Neural progenitor cell (in vitro differentiated cells): Measurements from ENCODE around the gene KRTAP9-6. TPM values are rescaled to one million over a fixed set of nuclear protein-coding genes. Genes with fewer than 3 reads are reported as not detected.
"Not testable (repeated sequence)": the region's sequence is repeated elsewhere in the genome, so short reads cannot be mapped to it uniquely, and the experiment has no call there.

Experiments
- DNase-seq: peaks from one replicate; pipeline ENCODE4 v3.0.0-alpha.2; 2016; ENCODE audit warnings: low spot score
- H2AFZ ChIP-seq: fragments of 200-600 bp; sonication (generic); replicated peaks from 2 replicates; pipeline ENCODE4 v1.6.1; 2016; ENCODE audit warnings: antibody characterized with exemption
- H3F3A ChIP-seq: fragments of 200-600 bp; sonication (generic); 2 replicates; pipeline ENCODE4 v1.6.1; 2016; ENCODE audit warnings: antibody characterized with exemption, low read depth
- H3K27ac ChIP-seq: fragments of 200-600 bp; sonication (generic); 2 replicates; pipeline ENCODE4 v1.5.1; 2016; ENCODE audit warnings: mild to moderate bottlenecking
- H3K27me3 ChIP-seq: fragments of 200-600 bp; sonication (generic); 2 replicates; pipeline ENCODE4 v1.6.1; 2016; ENCODE audit warnings: mild to moderate bottlenecking, moderate library complexity
- H3K36me3 ChIP-seq: fragments of 200-600 bp; sonication (generic); 2 replicates; pipeline ENCODE4 v1.5.1; 2016
- H3K4me1 ChIP-seq: fragments of 200-600 bp; sonication (generic); 2 replicates; pipeline ENCODE4 v1.6.1; 2016; ENCODE audit warnings: mixed run types
- H3K4me2 ChIP-seq: fragments of 200-600 bp; sonication (generic); 2 replicates; pipeline ENCODE4 v1.6.1; 2016
- H3K4me3 ChIP-seq: fragments of 200-600 bp; sonication (generic); 2 replicates; pipeline ENCODE4 v1.5.1; 2016
- H3K79me2 ChIP-seq: fragments of 200-600 bp; sonication (generic); 2 replicates; pipeline ENCODE4 v1.6.1; 2016; ENCODE audit warnings: low read depth
- H3K9ac ChIP-seq: fragments of 200-600 bp; sonication (generic); 2 replicates; pipeline ENCODE4 v1.6.1; 2016
- H3K9me3 ChIP-seq: fragments of 200-600 bp; sonication (generic); 2 replicates; pipeline ENCODE4 v1.5.1; 2016; ENCODE audit warnings: low read depth
- H4K20me1 ChIP-seq: fragments of 200-600 bp; sonication (generic); 2 replicates; pipeline ENCODE4 v1.6.1; 2016; ENCODE audit warnings: low read depth
- H3K27ac Mint-ChIP-seq: 3 replicates; pipeline ENCODE4 v1.8.0; 2021; ENCODE audit warnings: mixed read lengths
- H3K27me3 Mint-ChIP-seq: 2 replicates; pipeline ENCODE4 v1.8.0; 2022; ENCODE audit warnings: low read depth, mild to moderate bottlenecking, inconsistent platforms, moderate library complexity, mixed read lengths; ENCODE audit not compliant: insufficient read depth
- H3K36me3 Mint-ChIP-seq: 3 replicates; pipeline ENCODE4 v1.8.0; 2021; ENCODE audit warnings: mixed read lengths
- H3K4me1 Mint-ChIP-seq: 3 replicates; pipeline ENCODE4 v1.8.0; 2021; ENCODE audit warnings: mixed read lengths
- H3K4me3 Mint-ChIP-seq: 3 replicates; pipeline ENCODE4 v1.8.0; 2021; ENCODE audit warnings: mild to moderate bottlenecking, moderate library complexity, mixed read lengths
- H3K9me3 Mint-ChIP-seq: 3 replicates; pipeline ENCODE4 v1.8.0; 2020; ENCODE audit warnings: mixed read lengths
- EZH2 ChIP-seq: fragments of 200-600 bp; sonication (generic); IDR thresholded peaks from 2 replicates; pipeline ENCODE4 v1.6.1; 2017; ENCODE audit warnings: antibody characterized with exemption, mild to moderate bottlenecking, moderate library complexity
- EZH2phosphoT487 ChIP-seq: fragments of 200-600 bp; sonication (generic); IDR thresholded peaks from 2 replicates; pipeline ENCODE4 v1.6.1; 2017; ENCODE audit warnings: antibody characterized with exemption
- total RNA-seq: library from RNA; depleted of rRNA; stranded (reverse); fragments of >200 nt; gene quantifications from 2 replicates; pipeline ENCODE4 v1.2.3, GENCODE V29; 2015; ENCODE audit warnings: low replicate concordance
- TF ChIP-seq, protein P1 (sequence below): fragments of 200-600 bp; sonication (generic); IDR thresholded peaks from 2 replicates; pipeline ENCODE4 v1.5.1; 2017; ENCODE audit warnings: antibody characterized with exemption, mild to moderate bottlenecking

Gene KRTAP9-6
- total RNA-seq, 1 donor from 2014 or later: not detected

DNA sequence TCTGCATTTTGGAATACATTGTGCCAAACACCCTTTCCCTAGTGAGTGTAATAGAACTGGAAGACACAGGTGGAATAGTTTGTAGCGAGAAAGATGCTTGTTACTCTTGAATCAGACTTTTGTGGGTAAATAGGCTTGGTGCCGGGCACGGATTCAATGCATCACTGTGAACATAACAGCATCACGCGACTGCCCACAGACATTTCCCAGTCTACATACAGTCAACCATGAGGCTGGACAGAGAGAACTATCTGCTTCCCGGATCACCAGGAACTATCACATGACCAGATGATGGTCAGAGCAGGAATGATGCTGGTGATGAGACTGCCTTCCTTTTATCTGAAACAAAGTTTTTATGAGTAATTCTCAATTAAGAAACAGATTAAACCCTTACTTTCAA lies 39.1 kb upstream of the KRTAP9-6 start:
- TF ChIP-seq EZH2phosphoT487: no peak
- TF ChIP-seq, protein P1, sequence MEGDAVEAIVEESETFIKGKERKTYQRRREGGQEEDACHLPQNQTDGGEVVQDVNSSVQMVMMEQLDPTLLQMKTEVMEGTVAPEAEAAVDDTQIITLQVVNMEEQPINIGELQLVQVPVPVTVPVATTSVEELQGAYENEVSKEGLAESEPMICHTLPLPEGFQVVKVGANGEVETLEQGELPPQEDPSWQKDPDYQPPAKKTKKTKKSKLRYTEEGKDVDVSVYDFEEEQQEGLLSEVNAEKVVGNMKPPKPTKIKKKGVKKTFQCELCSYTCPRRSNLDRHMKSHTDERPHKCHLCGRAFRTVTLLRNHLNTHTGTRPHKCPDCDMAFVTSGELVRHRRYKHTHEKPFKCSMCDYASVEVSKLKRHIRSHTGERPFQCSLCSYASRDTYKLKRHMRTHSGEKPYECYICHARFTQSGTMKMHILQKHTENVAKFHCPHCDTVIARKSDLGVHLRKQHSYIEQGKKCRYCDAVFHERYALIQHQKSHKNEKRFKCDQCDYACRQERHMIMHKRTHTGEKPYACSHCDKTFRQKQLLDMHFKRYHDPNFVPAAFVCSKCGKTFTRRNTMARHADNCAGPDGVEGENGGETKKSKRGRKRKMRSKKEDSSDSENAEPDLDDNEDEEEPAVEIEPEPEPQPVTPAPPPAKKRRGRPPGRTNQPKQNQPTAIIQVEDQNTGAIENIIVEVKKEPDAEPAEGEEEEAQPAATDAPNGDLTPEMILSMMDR: no peak
- no peak for TF ChIP-seq EZH2
- H3K79me2 ChIP-seq: no peaks in the 10 kb centered on the region
- no peak overlapping the region for H3K4me2 ChIP-seq
- H3K27me3 ChIP-seq: no peaks in the 10 kb centered on the region
- H3K36me3 ChIP-seq: no peaks in the 10 kb centered on the region
- H3K27ac ChIP-seq: no peak overlapping the region
- H2AFZ ChIP-seq: no peak overlapping the region
- no peaks in the 10 kb centered on the region for H4K20me1 ChIP-seq
- H3F3A ChIP-seq: no peaks in the 10 kb centered on the region
- peaks cover 6% of the 10 kb centered on the region for H3K4me1 Mint-ChIP-seq
- no peaks in the 10 kb centered on the region for H3K36me3 Mint-ChIP-seq
- no peak for DNase-seq
- H3K4me1 ChIP-seq: no peaks in the 10 kb centered on the region
- H3K9me3 Mint-ChIP-seq: no peaks in the 10 kb centered on the region
- no peak overlapping the region for H3K4me3 Mint-ChIP-seq
- no peak overlapping the region for H3K9ac ChIP-seq
- H3K27ac Mint-ChIP-seq: no peak overlapping the region
- H3K9me3 ChIP-seq: no peaks in the 10 kb centered on the region
- no peak overlapping the region for H3K4me3 ChIP-seq
- no peaks in the 10 kb centered on the region for H3K27me3 Mint-ChIP-seq

DNA sequence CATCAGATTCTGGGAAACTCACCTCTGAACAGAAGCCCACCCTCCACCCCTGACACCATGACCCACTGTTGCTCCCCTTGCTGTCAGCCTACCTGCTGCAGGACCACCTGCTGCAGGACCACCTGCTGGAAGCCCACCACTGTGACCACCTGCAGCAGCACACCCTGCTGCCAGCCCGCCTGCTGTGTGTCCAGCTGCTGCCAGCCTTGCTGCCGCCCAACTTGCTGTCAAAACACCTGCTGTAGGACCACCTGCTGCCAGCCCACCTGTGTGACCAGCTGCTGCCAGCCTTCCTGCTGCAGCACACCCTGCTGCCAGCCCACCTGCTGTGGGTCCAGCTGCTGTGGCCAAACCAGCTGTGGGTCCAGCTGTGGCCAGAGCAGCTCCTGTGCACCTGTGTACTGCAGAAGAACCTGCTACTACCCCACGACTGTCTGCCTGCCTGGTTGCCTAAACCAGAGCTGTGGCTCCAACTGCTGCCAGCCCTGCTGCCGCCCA lies 38.5 kb upstream of the KRTAP9-6 start, which contains the start of gene KRTAP9-2:
Gene KRTAP9-2, plus strand, starts transcription at position 51 of the 498 bp plus-strand sequence. Its CDS starts 7 bp downstream, at position 58.
- H3K4me1 Mint-ChIP-seq, H3K4me3 Mint-ChIP-seq, H3K27me3 Mint-ChIP-seq, H3K4me2 ChIP-seq, H2AFZ ChIP-seq, H3K27ac Mint-ChIP-seq, DNase-seq, H3F3A ChIP-seq, H3K4me3 ChIP-seq, H3K79me2 ChIP-seq, H3K9me3 ChIP-seq, H3K9me3 Mint-ChIP-seq, H3K4me1 ChIP-seq, H3K27me3 ChIP-seq, H4K20me1 ChIP-seq, H3K36me3 ChIP-seq, H3K36me3 Mint-ChIP-seq, H3K9ac ChIP-seq, H3K27ac ChIP-seq: not testable (repeated sequence)

DNA sequence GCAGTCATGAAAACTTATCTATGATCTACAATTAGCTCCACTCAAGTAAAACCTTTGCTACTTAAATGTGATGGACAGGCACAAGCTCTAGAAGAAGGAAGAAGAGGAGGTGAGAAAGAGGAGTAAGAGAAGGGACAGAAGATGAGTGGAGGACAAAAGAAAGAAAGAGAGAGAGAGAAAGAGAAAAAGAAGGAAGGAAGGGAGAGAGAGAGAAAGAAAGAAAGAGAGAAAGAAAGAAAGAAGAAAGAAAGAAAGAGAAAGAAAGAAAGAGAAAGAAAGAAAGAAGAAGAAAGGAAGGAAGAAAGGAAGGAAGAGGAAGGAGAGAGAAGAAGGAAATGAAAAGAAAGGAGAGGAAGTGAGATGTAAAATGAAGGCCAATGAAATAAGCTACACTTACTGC lies 35.1 kb upstream of the KRTAP9-6 start:
- Histone ChIP-seq H3F3A (no peaks in the 10 kb centered on the region), H3K36me3 (no peaks in the 10 kb centered on the region), H4K20me1 (no peaks in the 10 kb centered on the region), H3K4me3 (no peak overlapping the region), H3K79me2 (no peaks in the 10 kb centered on the region), H3K27ac (no peak overlapping the region), H3K4me2 (no peak overlapping the region), H2AFZ (no peak overlapping the region), H3K9ac (no peak overlapping the region), H3K27me3 (no peaks in the 10 kb centered on the region), H3K4me1 (no peaks in the 10 kb centered on the region), H3K9me3 (no peaks in the 10 kb centered on the region)
- no peak for DNase-seq
- H3K27ac Mint-ChIP-seq: no peak overlapping the region
- H3K4me3 Mint-ChIP-seq: no peak overlapping the region
- no peak for TF ChIP-seq EZH2
- no peaks in the 10 kb centered on the region for H3K36me3 Mint-ChIP-seq
- H3K9me3 Mint-ChIP-seq: no peaks in the 10 kb centered on the region
- no peaks in the 10 kb centered on the region for H3K4me1 Mint-ChIP-seq
- peaks cover 5% of the 10 kb centered on the region for H3K27me3 Mint-ChIP-seq

DNA sequence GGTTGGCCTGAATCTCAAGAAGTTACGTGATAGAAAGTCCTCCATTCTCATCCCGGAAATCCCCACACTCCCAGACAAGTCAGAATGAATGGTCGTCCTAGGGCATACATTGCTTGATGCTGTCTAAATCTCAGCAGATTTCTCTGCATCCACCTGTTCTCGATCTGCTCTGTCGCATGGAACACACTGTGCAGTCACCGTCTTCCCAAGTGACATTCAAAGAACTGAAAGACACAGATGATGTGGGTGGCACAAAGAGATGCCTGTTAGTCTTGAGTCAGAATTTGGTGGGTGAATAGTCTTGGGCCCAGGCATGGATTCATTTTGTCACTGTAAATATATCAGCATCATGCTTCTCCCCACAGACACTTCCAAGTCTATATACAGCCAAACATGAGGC lies 33.4 kb upstream of the KRTAP9-6 start:
- H3K4me3 ChIP-seq: no peak overlapping the region
- Mint-ChIP-seq H3K9me3 (no peaks in the 10 kb centered on the region), H3K36me3 (no peaks in the 10 kb centered on the region), H3K4me3 (no peak overlapping the region), H3K4me1 (no peaks in the 10 kb centered on the region), H3K27ac (no peak overlapping the region), H3K27me3 (peaks cover 5% of the 10 kb centered on the region)
- no peak overlapping the region for H3K9ac ChIP-seq
- no peaks in the 10 kb centered on the region for H3K36me3 ChIP-seq
- no peaks in the 10 kb centered on the region for H3K79me2 ChIP-seq
- H2AFZ ChIP-seq: no peak overlapping the region
- H3K27ac ChIP-seq: no peak overlapping the region
- H3K4me1 ChIP-seq: no peaks in the 10 kb centered on the region
- H3F3A ChIP-seq: no peaks in the 10 kb centered on the region
- H3K4me2 ChIP-seq: no peak overlapping the region
- H3K9me3 ChIP-seq: no peaks in the 10 kb centered on the region
- DNase-seq: no peak
- no peaks in the 10 kb centered on the region for H4K20me1 ChIP-seq
- no peaks in the 10 kb centered on the region for H3K27me3 ChIP-seq
- TF ChIP-seq, protein P1: no peak
- TF ChIP-seq EZH2phosphoT487 (no peak), EZH2 (no peak)

DNA sequence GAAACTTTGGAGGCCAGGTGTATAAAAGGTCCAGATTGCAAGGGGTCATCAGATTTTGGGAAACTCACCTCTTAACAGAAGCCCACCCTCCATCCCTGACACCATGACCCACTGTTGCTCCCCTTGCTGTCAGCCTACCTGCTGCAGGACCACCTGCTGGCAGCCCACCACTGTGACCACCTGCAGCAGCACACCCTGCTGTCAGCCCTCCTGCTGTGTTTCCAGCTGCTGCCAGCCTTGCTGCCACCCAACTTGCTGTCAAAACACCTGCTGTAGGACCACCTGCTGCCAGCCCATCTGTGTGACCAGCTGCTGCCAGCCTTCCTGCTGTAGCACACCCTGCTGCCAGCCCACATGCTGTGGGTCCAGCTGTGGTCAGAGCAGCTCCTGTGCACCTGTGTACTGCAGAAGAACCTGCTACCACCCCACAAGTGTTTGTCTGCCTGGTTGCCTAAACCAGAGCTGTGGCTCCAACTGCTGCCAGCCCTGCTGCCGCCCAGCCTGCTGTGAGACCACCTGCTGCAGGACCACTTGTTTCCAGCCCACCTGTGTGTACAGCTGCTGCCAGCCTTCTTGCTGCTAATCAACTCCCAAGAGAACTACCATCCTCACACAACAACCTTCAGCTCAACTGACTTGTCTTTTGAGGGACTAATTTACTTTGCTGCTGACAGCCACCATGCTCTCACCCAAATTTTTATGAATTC lies 32.6 kb upstream of the KRTAP9-6 start, which contains the start of gene KRTAP9-3:
Gene KRTAP9-3, plus strand, starts transcription at position 51 of the 707 bp plus-strand sequence. Its CDS starts 53 bp downstream, at position 104.
- H3K36me3 ChIP-seq, H3K4me3 Mint-ChIP-seq, H3K9me3 ChIP-seq, DNase-seq, H3K4me1 Mint-ChIP-seq, H3K9ac ChIP-seq, H2AFZ ChIP-seq, H3K79me2 ChIP-seq, H4K20me1 ChIP-seq, H3K27me3 ChIP-seq, H3K27me3 Mint-ChIP-seq, H3K9me3 Mint-ChIP-seq, H3K36me3 Mint-ChIP-seq, H3K4me1 ChIP-seq, H3K4me3 ChIP-seq, H3K27ac Mint-ChIP-seq, H3K4me2 ChIP-seq, H3K27ac ChIP-seq, H3F3A ChIP-seq: not testable (repeated sequence)

DNA sequence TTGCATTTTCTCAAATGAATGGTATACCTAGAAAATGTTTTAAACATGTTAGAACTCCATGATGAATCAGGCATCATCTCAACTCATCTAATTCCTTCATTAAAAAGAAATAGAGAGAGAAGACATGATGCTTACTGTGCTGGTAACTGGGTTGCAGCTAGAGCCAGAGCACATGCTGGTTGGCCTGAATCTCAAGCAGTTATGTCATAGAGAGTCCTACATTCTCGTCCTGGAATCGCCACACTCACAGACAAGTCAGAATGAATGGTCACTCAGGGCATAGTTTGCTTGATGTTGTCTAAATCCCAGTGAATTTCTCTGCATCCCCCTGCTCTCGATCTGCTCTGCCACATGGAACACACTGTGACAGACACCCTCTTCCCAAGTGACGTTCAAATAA lies 28.1 kb upstream of the KRTAP9-6 start:
- H3F3A ChIP-seq, H3K9me3 Mint-ChIP-seq, H3K4me1 Mint-ChIP-seq, H3K36me3 Mint-ChIP-seq, H2AFZ ChIP-seq, H3K9me3 ChIP-seq, H3K27me3 Mint-ChIP-seq, H3K36me3 ChIP-seq, H3K79me2 ChIP-seq, H3K4me2 ChIP-seq, H3K9ac ChIP-seq, H4K20me1 ChIP-seq, H3K4me3 ChIP-seq, H3K27me3 ChIP-seq, H3K27ac Mint-ChIP-seq, H3K27ac ChIP-seq, H3K4me1 ChIP-seq, H3K4me3 Mint-ChIP-seq, DNase-seq: not testable (repeated sequence)
